Measurements from ENCODE around the gene DCAF11. TPM values are rescaled to one million over a fixed set of nuclear protein-coding genes. Genes with fewer than 3 reads are reported as not detected.

The DCAF11 gene
- total RNA-seq, 1 donor from 2014 or later: 26.9 TPM

DNA sequence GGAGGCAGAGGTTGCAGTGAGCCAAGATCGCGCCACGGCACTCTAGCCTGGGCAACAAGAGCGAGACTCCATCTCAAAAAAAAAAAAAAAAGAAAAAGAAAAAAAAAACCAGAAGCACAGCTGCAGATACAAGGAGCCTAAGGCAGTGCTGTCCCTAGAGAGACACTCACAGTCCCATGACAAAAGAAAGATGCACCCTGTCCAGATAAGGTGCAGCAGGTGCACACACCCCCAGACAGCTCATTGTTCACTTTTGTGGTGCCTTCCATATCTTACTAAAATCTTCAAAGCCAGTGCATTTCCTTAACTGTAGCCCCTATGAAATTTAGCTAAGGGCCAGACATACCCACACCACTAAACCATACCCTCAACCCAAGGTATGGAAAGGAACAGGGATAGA is 7.8 kb downstream of the DCAF11 start:
- no peak overlapping the region for H2AFZ ChIP-seq (ENCODE audit: low read depth, low read length)
- FAIRE-seq: no peak

DNA sequence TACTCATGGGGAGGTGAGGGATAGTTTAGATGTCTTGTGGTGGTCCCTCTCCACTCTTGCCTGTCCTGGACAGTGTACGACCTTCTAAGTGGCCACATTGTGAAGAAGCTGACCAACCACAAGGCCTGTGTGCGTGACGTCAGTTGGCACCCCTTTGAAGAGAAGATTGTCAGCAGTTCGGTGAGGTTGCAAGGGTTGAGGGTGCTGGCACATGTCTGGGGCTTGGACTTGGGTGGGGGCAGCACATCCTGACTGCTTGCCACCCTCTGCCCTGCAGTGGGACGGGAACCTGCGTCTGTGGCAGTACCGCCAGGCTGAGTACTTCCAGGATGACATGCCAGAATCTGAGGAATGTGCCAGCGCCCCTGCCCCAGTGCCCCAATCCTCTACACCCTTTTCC is 8.3 kb downstream of the DCAF11 start:
- Histone ChIP-seq H2AFZ (ENCODE audit: low read depth, low read length) (no peak overlapping the region), H3K4me2 (ENCODE audit: low read length) (no peak overlapping the region), H4K20me1 (ENCODE audit: insufficient read depth, low read length) (no peaks in the 10 kb centered on the region), H3K27ac (ENCODE audit: low read depth, low read length) (no peak overlapping the region), H3K4me1 (ENCODE audit: insufficient read depth, low read length) (no peaks in the 10 kb centered on the region), H3K4me3 (ENCODE audit: insufficient read depth, low read depth, low read length) (no peak overlapping the region), H3K79me2 (ENCODE audit: insufficient read depth, low read length) (no peaks in the 10 kb centered on the region), H3K36me3 (ENCODE audit: insufficient read depth, low read length) (peaks cover 29% of the 10 kb centered on the region), H3K27me3 (ENCODE audit: insufficient read depth, low read length) (no peaks in the 10 kb centered on the region), H3K9ac (ENCODE audit: low read length) (no peak overlapping the region), H3K9me3 (ENCODE audit: insufficient read depth, low read depth, low read length) (no peaks in the 10 kb centered on the region)
- Mint-ChIP-seq H3K27ac (ENCODE audit: unreplicated experiment) (no peak overlapping the region), H3K36me3 (ENCODE audit: low read depth, unreplicated experiment) (peaks cover 27% of the 10 kb centered on the region), H3K9me3 (ENCODE audit: unreplicated experiment) (no peaks in the 10 kb centered on the region), H3K4me3 (ENCODE audit: unreplicated experiment) (no peak overlapping the region), H3K4me1 (ENCODE audit: low read depth, unreplicated experiment) (no peaks in the 10 kb centered on the region), H3K27me3 (ENCODE audit: low read depth, unreplicated experiment) (no peaks in the 10 kb centered on the region)
- TF ChIP-seq EZH2 (IDR thresholded peaks at IDR 0.05; ENCODE audit: insufficient read depth, low read length): no peak
- TF ChIP-seq, protein P1, sequence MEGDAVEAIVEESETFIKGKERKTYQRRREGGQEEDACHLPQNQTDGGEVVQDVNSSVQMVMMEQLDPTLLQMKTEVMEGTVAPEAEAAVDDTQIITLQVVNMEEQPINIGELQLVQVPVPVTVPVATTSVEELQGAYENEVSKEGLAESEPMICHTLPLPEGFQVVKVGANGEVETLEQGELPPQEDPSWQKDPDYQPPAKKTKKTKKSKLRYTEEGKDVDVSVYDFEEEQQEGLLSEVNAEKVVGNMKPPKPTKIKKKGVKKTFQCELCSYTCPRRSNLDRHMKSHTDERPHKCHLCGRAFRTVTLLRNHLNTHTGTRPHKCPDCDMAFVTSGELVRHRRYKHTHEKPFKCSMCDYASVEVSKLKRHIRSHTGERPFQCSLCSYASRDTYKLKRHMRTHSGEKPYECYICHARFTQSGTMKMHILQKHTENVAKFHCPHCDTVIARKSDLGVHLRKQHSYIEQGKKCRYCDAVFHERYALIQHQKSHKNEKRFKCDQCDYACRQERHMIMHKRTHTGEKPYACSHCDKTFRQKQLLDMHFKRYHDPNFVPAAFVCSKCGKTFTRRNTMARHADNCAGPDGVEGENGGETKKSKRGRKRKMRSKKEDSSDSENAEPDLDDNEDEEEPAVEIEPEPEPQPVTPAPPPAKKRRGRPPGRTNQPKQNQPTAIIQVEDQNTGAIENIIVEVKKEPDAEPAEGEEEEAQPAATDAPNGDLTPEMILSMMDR (IDR thresholded peaks at IDR 0.05; ENCODE audit: insufficient read depth, low read depth, low read length): no peak
- no peak for FAIRE-seq
- DNase-seq (ENCODE audit: low read depth): no peak

More for the DNA sequence above, 7.8 kb downstream of the DCAF11 start:
- no peaks in the 10 kb centered on the region for H3K9me3 Mint-ChIP-seq (ENCODE audit: unreplicated experiment)
- H3K27ac ChIP-seq (ENCODE audit: low read depth, low read length): no peak overlapping the region
- H3K4me3 Mint-ChIP-seq (ENCODE audit: unreplicated experiment): no peak overlapping the region
- H3K4me1 Mint-ChIP-seq (ENCODE audit: low read depth, unreplicated experiment): no peaks in the 10 kb centered on the region
- no peaks in the 10 kb centered on the region for H4K20me1 ChIP-seq (ENCODE audit: insufficient read depth, low read length)
- no peaks in the 10 kb centered on the region for H3K27me3 ChIP-seq (ENCODE audit: insufficient read depth, low read length)
- H3K27me3 Mint-ChIP-seq (ENCODE audit: low read depth, unreplicated experiment): no peaks in the 10 kb centered on the region
- DNase-seq (ENCODE audit: low read depth): no peak
- H3K27ac Mint-ChIP-seq (ENCODE audit: unreplicated experiment): no peak overlapping the region
- no peak overlapping the region for H3K9ac ChIP-seq (ENCODE audit: low read length)
- TF ChIP-seq, protein P1 (IDR thresholded peaks at IDR 0.05; ENCODE audit: insufficient read depth, low read depth, low read length): no peak
- no peak for TF ChIP-seq EZH2 (IDR thresholded peaks at IDR 0.05; ENCODE audit: insufficient read depth, low read length)
- H3K36me3 ChIP-seq (ENCODE audit: insufficient read depth, low read length): peaks cover 30% of the 10 kb centered on the region
- H3K79me2 ChIP-seq (ENCODE audit: insufficient read depth, low read length): no peaks in the 10 kb centered on the region
- no peak overlapping the region for H3K4me2 ChIP-seq (ENCODE audit: low read length)
- peaks cover 27% of the 10 kb centered on the region for H3K36me3 Mint-ChIP-seq (ENCODE audit: low read depth, unreplicated experiment)
- no peaks in the 10 kb centered on the region for H3K9me3 ChIP-seq (ENCODE audit: insufficient read depth, low read depth, low read length)
- H3K4me3 ChIP-seq (ENCODE audit: insufficient read depth, low read depth, low read length): no peak overlapping the region
- no peaks in the 10 kb centered on the region for H3K4me1 ChIP-seq (ENCODE audit: insufficient read depth, low read length)

DNA sequence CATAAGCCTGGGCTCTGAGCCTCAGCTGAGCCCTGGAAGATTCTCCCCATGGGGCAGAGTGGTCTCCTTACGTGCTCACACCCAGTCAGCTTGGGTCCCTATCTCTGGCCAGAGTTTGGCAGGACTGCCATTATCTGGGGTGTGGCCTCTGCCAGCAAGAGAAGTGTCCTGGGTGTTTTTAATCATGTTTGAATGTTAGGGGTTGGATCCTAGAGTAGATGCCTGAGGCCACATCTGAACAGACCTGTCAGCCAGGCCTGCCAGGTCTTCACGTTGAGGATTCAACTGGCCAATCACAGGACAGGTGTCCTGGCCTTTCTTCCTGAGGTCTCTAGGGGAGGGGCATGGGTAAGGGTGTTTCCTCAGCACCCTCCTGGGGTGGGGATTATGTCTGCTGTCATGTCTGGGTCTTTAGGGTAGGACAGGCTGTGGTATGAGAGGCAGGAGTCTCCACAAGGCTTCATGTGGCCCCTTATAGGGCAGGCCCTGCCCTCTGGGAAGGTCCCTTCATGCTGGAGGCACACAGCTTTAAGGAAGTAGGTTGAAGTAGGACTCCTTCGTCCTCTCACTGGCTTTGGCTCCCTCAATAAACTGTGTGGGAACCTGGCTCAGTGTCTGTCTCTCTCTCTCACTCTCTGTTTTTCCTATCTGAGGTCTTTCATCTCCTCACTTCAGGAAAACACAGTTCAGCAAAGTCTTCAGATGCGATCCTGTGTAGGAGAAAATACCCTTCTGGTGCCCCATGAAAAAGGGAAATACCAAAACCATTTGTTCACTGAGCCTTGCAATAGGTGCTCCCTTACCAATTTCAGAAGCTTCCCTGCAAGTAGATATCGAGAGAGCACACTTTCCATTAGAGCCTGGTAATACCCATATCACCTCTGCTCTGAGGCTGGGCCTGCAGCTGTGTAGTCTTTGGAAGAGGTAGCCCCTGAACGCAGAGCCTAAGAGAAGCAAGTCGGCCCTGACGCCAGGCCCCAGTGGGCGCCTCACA is 9.1 kb downstream of the DCAF11 start:
- Histone ChIP-seq H4K20me1 (ENCODE audit: insufficient read depth, low read length) (no peaks in the 10 kb centered on the region), H3K4me3 (ENCODE audit: insufficient read depth, low read depth, low read length) (no peak overlapping the region), H3K4me1 (ENCODE audit: insufficient read depth, low read length) (no peaks in the 10 kb centered on the region), H3K36me3 (ENCODE audit: insufficient read depth, low read length) (peaks cover 21% of the 10 kb centered on the region), H3K27ac (ENCODE audit: low read depth, low read length) (no peak overlapping the region), H3K9ac (ENCODE audit: low read length) (no peak overlapping the region), H2AFZ (ENCODE audit: low read depth, low read length) (no peak overlapping the region), H3K79me2 (ENCODE audit: insufficient read depth, low read length) (no peaks in the 10 kb centered on the region), H3K4me2 (ENCODE audit: low read length) (no peak overlapping the region), H3K9me3 (ENCODE audit: insufficient read depth, low read depth, low read length) (no peaks in the 10 kb centered on the region), H3K27me3 (ENCODE audit: insufficient read depth, low read length) (no peaks in the 10 kb centered on the region)
- no peaks in the 10 kb centered on the region for H3K4me1 Mint-ChIP-seq (ENCODE audit: low read depth, unreplicated experiment)
- no peak overlapping the region for H3K4me3 Mint-ChIP-seq (ENCODE audit: unreplicated experiment)
- DNase-seq (ENCODE audit: low read depth): no peak
- H3K36me3 Mint-ChIP-seq (ENCODE audit: low read depth, unreplicated experiment): peaks cover 24% of the 10 kb centered on the region
- no peak for FAIRE-seq
- no peaks in the 10 kb centered on the region for H3K27me3 Mint-ChIP-seq (ENCODE audit: low read depth, unreplicated experiment)
- no peak for TF ChIP-seq EZH2 (IDR thresholded peaks at IDR 0.05; ENCODE audit: insufficient read depth, low read length)
- TF ChIP-seq, protein P1 (IDR thresholded peaks at IDR 0.05; ENCODE audit: insufficient read depth, low read depth, low read length): no peak
- no peak overlapping the region for H3K27ac Mint-ChIP-seq (ENCODE audit: unreplicated experiment)
- no peaks in the 10 kb centered on the region for H3K9me3 Mint-ChIP-seq (ENCODE audit: unreplicated experiment)

All from astrocyte (in vitro differentiated cells and primary cell).